Gastroesophageal sphincter (tissue), 3 donors: ENCODE results near the gene RBBP8NL.

Experiments used
- CTCF ChIP-seq, 4 experiments: fragments of 200-600 bp in 2 of 4; fragments of 450-650 bp in 2 of 4; sonication (generic) in 1 of 4; IDR thresholded peaks; one replicate each; pipeline ENCODE4 v1.5.1; 2017 to 2019; ENCODE audit warnings: antibody characterized with exemption in 4 of 4, mild to moderate bottlenecking in 2 of 4, moderate library complexity in 2 of 4
- POLR2AphosphoS5 ChIP-seq: sonication (generic); formaldehyde crosslinking; IDR thresholded peaks from one replicate; pipeline ENCODE4 v1.6.1; 2017; ENCODE audit warnings: antibody characterized with exemption

GRCh38 chr20:62441987-62442539 is 14.7 kb upstream of the RBBP8NL start:
- no peak for TF ChIP-seq CTCF (IDR thresholded peaks at IDR 0.05)
- TF ChIP-seq POLR2AphosphoS5 = no peak
